ENCODE results near the gene GMDS. TPM values are rescaled to one million over a fixed set of nuclear protein-coding genes. Genes with fewer than 3 reads are reported as not detected.

The GMDS gene
- total and polyA plus RNA-seq, 2 of the 4 experiments (the other 2 are of a cell fraction), result 7.3 to 21.9 TPM

DNA sequence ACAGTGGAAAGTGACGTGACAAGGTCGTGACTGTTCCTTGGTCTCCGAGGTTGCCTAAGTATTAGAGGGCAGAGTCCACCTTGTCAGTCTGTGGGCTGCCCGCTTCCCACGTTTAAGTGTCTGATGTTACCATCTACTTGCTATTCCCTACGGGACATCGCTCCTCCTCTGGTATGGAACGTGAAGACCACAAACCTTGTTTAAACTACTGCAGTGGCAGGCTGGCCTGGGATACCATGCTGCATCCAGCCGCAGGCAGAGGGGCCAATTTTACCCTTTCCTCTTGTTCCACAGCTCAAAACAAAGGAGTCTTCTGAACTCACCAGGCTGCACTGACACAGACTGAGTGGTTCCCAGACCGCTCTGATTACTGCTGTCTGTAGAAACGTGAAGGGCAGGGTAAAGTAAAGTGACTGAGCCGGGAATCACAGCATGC is 359.8 kb downstream of the GMDS start:
- Histone ChIP-seq H3K9me3 (ENCODE audit: control insufficient read depth, insufficient read depth, low read length) (no peaks in the 10 kb centered on the region), H4K20me1 (ENCODE audit: insufficient read depth, low read length) (no peaks in the 10 kb centered on the region), H3K4ac (ENCODE audit: low read depth, low read length) (no peak overlapping the region), H3K79me1 (ENCODE audit: low read depth in 1 of 2, low read length in 2 of 2) (no peaks in the 10 kb centered on the region), H2AK9ac (replicated peaks; ENCODE audit: low read depth, low read length, poor library complexity) (no peak overlapping the region), H2AK5ac (ENCODE audit: low read depth, low read length) (peak overlapping the region; percentile 77), H2BK120ac (ENCODE audit: low read depth, low read length) (no peak overlapping the region), H2AFZ (replicated peaks; ENCODE audit: low read length, poor library complexity) (peak overlapping the region; percentile 46), H3K9me1 (ENCODE audit: insufficient read depth, low read length) (no peaks in the 10 kb centered on the region), H2BK5ac (ENCODE audit: low read depth, low read length, poor library complexity, severe bottlenecking) (no peak overlapping the region), H3K4me2 (ENCODE audit: low read depth, low read length) (no peak overlapping the region), H3K56ac (ENCODE audit: extremely low read depth, insufficient read depth, low read length) (no peak overlapping the region), H3K27ac (ENCODE audit: insufficient read depth, low read length) (no peak overlapping the region), H3K4me3 (ENCODE audit: insufficient read depth, low read depth, low read length) (no peak overlapping the region), H3K14ac (replicated peaks; ENCODE audit: low read depth, low read length) (no peak overlapping the region), H3K36me3 (ENCODE audit: control insufficient read depth, insufficient read depth, low read length) (no peaks in the 10 kb centered on the region), H3K9ac (ENCODE audit: low read depth, low read length) (no peak overlapping the region), H2BK15ac (ENCODE audit: low read depth, low read length) (peak overlapping the region; percentile 60; the same call in 1 of the 3 replicates), H3K4me1 (ENCODE audit: control insufficient read depth, insufficient read depth, low read length) (peaks cover 2% of the 10 kb centered on the region; the same call in 1 of the 2 replicates), H3K27me3 (ENCODE audit: control insufficient read depth, insufficient read depth, low read length) (no peaks in the 10 kb centered on the region), H4K8ac (ENCODE audit: low read depth in 2 of 2, low read length in 2 of 2) (no peak overlapping the region), H4K91ac (ENCODE audit: insufficient read depth, low read depth, low read length) (no peak overlapping the region), H4K5ac (ENCODE audit: low read depth, low read length) (no peak overlapping the region), H3K23ac (ENCODE audit: low read depth, low read length) (no peak overlapping the region), H3K18ac (ENCODE audit: low read depth, low read length) (no peak overlapping the region), H2BK20ac (ENCODE audit: low read depth, low read length) (no peak overlapping the region)
- ATAC-seq (ENCODE audit: low read depth) (no peak), DNase-seq (no peak)
- dilution Hi-C loops (cut with HindIII; ENCODE audit: low sequenced_read_pairs, unreplicated experiment), result no loop called here
- TF ChIP-seq SMC3 (IDR thresholded peaks at IDR 0.05; ENCODE audit: low read depth, low read length) (no peak), MXI1 (IDR thresholded peaks at IDR 0.05; ENCODE audit: borderline replicate concordance, low read depth, low read length) (no peak), CTCF (conservative IDR thresholded peaks at IDR 0.05; ENCODE audit: low read depth, low read length) (no peak), ELK1 (IDR thresholded peaks at IDR 0.05; ENCODE audit: borderline replicate concordance, low read depth, low read length) (no peak), CEBPB (IDR thresholded peaks at IDR 0.05; ENCODE audit: low read depth, low read length) (no peak), RCOR1 (IDR thresholded peaks at IDR 0.05; ENCODE audit: insufficient replicate concordance, low read length) (no peak), BHLHE40 (IDR thresholded peaks at IDR 0.05; ENCODE audit: low read depth, low read length) (no peak), MAFK (IDR thresholded peaks at IDR 0.05; ENCODE audit: low read depth, low read length) (no peak), POLR2A (IDR thresholded peaks at IDR 0.05; ENCODE audit: low read depth, low read length) (no peak)
- TF ChIP-seq, protein P1, sequence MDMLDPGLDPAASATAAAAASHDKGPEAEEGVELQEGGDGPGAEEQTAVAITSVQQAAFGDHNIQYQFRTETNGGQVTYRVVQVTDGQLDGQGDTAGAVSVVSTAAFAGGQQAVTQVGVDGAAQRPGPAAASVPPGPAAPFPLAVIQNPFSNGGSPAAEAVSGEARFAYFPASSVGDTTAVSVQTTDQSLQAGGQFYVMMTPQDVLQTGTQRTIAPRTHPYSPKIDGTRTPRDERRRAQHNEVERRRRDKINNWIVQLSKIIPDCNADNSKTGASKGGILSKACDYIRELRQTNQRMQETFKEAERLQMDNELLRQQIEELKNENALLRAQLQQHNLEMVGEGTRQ (IDR thresholded peaks at IDR 0.05; ENCODE audit: low read depth, low read length), result no peak
- in situ Hi-C loops (cut with MboI; ENCODE audit: low sequenced_read_pairs), result no loop called here
- no TSS peak for BruUV-seq (replicated peaks)
- WGBS, 2 experiments (ENCODE audit: extremely low coverage in 2 of 2, insufficient read length in 1 of 2), result 77% methylated on average over 6 of the region's 12 CpGs; no CpG with 5 or more reads in 1 of the 2 experiments
- CTCF ChIA-PET, result no interaction called here
- intact Hi-C loops (cut with micrococcal nuclease), result no loop called here
- POLR2A ChIA-PET (ENCODE audit: unreplicated experiment), result no interaction called here
